HG02798 (cell line): ENCODE measurements around the gene SPTLC3.

ENCODE experiments used
- ATAC-seq: cut with Tn5 transposase; IDR thresholded peaks from one replicate; pipeline ENCODE4 v1.9.1; 2021; ENCODE audit warnings: mild to moderate bottlenecking; ENCODE audit not compliant: unreplicated experiment, poor library complexity

SPTLC3 gene

GRCh38 chr20:13173201-13173600 lies 164.4 kb downstream of the SPTLC3 start:
- no peak for ATAC-seq

DNA sequence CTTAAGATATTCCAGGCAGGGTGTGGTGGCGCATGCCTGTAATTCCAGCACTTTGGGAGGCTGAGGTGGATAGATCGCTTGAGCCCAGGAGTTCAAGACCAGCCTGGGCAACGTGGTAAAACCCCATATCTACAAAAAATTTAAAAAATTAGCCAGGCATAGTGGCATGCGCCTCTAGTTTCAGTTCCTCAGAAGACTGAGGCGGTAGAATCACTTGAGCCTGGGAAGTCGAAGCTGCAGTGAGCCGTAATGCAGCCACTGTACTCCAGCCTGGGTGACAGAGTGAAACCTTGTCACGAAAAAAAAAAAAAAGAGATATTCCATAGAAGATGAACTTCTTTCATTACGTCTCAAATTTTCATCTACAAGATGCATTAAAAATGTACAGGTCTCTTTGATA lies 165.6 kb downstream of the SPTLC3 start:
- peak; percentile 50 for ATAC-seq

- no peak for ATAC-seq
Measured at GRCh38 chr20:13180986-13181889, 172.5 kb downstream of the SPTLC3 start.

DNA sequence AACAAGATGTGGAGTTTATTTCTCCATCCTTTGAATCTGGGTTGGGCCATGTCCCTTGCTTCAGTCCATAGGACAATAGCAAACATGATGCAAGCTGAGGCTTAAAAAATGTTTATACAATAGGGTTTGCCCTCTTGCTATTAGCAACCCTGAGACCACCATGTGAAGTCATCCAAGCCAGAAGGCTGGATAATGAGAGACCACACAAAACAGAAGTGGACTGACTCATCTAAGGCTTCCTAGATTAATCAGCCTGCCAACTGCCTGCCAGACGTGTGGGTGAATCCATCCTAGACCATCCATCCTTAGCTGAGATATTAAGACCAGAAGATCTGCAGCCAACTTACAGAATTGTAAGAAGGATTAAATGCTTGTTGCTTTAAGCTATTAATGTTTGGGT lies 174.2 kb downstream of the SPTLC3 start:
- ATAC-seq: no peak

DNA sequence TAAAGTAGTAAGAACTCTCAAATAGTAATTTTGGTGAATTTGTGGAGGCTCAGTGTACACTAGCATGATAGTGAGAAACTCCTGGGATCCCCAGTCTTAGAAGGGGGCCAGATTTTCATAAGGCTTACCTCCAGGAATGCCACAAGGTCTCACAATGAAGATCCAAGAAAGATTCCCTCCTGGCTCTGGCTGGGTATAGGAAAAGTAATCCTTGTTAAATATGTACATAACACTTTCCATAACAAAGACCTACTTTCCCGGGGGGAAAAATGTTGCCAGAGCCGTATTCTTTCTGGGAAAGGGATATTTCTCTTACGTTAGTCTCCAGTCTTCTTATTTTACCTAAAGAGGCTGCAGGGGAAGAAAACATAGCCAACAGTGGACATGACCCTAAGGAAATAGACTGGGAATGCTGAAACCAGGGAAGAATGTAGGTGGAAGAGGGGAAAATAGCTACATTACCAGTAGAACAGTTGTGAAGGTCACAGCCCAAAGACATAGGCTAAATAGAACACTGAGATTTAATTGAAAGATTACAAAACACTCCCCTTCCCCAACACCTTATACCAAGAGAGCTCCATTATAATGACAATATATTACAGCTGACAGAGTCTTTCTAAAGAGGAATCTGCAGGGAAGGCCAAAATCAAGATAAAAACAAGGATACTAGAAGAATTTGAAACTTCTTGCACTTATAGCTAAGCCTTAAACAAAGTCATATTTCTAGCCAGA lies 177.4 kb downstream of the SPTLC3 start:
- ATAC-seq: no peak

DNA sequence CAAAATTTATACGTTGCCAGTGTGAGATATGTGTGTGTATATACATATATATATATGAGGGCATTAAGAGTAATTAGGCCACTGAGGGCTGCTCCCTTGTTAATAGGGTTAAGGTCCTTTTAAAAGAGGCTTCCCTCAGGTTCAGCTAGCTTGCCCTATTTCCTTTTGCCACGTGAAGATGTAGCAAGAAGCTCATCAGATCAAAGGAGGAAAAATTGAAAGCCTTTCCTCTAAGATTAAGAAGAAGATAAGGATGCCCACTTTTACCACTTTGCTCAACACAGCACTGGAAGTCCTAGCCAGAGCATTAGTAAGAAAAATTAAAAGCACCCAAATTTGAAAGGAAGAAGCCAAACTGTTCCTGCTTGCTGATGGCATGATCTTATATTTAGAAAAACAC lies 179.1 kb downstream of the SPTLC3 start:
- ATAC-seq: no peak

GRCh38 chr20:13199279-13199678 lies 190.5 kb downstream of the SPTLC3 start:
- no peak for ATAC-seq

- ATAC-seq: no peak
Measured at GRCh38 chr20:13200767-13201500, 192.2 kb downstream of the SPTLC3 start.

GRCh38 chr20:13202565-13202964 lies 193.8 kb downstream of the SPTLC3 start:
- no peak for ATAC-seq

DNA sequence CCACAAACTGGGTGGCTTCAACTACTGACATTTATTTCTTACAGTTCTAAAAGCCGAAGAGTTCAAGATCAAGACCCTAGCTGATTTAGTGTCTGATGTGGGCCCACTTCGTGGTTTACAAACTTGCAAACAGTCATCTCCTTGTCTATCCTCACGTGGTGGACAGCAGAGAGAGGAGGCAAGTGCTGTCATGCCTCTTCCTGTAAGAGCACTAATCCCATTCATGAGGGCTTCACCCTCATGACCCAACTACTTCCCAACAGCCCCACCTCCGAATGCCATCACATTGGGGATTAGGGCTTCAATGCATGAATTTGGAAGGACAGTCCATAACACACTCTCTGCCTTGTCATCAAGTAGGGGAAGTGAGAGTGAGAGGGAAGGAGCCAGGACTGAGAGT lies 196.7 kb downstream of the SPTLC3 start:
- ATAC-seq: no peak

GRCh38 chr20:13205848-13206434 lies 197.2 kb downstream of the SPTLC3 start:
- ATAC-seq: no peak

- no peak for ATAC-seq
Measured at GRCh38 chr20:13207016-13207415, 198.2 kb downstream of the SPTLC3 start.

DNA sequence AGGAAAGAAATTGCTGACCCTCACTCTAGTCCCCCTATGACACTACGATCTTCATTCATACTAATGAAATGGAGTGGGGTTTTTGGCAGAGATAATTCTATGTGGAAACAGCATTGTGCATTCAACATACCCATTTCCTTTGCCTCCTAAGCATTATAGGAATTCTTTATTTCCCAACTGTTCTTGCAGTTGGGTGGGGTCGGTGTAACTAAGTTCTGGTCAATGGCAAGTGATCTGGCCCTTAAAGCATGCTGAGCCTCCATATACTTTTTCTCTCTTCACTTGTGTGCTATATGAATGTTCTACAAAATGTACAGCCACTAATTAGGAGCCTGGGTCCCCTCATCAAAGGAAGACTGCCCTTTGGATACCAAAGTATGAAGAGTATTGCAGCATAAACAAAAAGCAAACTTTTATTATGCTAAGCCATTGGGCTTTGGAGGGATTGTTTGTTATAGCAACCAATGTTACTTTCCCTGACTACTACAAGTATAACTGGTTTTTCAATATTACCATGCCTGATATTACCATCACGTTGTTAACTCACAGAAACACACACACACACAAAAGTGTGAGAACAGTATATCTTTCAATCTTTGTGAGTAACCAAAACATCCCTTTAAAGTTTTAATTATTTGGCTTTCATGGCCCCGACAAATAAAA lies 203.3 kb downstream of the SPTLC3 start:
- ATAC-seq: no peak

GRCh38 chr20:13212750-13213149 lies 204.0 kb downstream of the SPTLC3 start:
- ATAC-seq: peak; percentile 51

DNA sequence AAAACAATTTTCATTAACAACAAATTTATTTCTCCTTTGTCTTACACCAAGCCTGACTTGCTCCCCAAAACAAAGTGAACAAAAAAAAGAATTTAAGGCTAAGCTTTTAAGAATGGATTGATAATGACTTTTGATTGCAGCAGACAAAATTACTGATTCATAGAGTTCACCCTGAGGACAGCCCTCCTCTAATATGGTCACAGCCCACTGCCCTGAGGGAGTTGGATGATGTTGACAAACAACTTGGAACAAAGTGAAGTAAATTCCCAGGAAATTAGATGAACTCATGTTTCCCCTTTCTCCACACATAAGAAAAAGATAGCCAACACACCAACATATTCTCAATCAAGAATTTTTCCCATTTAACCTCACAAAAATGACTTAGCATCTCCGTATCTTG lies 204.6 kb downstream of the SPTLC3 start:
- no peak for ATAC-seq

DNA sequence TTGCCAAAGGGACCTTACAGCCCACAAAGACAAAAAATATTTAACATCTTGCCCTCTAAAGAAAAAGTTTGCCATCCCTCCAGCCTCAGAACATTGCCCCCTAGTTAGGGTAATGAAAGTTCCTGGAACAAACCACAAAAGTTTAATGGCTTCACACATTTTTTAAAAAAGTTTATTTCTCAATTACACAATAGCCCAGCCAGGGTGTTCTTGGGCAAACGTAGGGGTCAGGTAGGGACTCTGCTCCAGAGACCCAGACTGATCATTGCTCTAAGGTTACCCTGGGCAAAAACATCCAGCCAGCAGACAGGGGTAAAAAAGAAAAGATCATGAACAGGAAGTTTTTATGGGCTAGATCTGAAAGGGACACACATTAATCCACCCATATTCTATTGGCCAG lies 207.8 kb downstream of the SPTLC3 start:
- no peak for ATAC-seq
